SU-DHL-6 (cell line): ENCODE measurements around the gene JPH4.

Experiments used
- H2AFZ ChIP-seq: fragments of 200-600 bp; sonication (generic); 2 replicates; pipeline ENCODE4 v1.6.1; 2014; ENCODE audit warnings: low read depth, mild to moderate bottlenecking, moderate library complexity, mixed read lengths, antibody characterized with exemption, low read length; ENCODE audit not compliant: severe bottlenecking
- H3F3A ChIP-seq: fragments of 200-600 bp; shearing (Covaris generic); 2 replicates; pipeline ENCODE4 v1.6.0; 2016; ENCODE audit warnings: antibody characterized with exemption, mild to moderate bottlenecking; ENCODE audit not compliant: insufficient read depth
- H3K27ac ChIP-seq: fragments of 200-600 bp; sonication (generic); 2 replicates; pipeline ENCODE4 v1.5.1; 2016; ENCODE audit warnings: low read depth, mild to moderate bottlenecking, low read length, moderate library complexity, mixed read lengths
- H3K27me3 ChIP-seq: fragments of 200-600 bp; sonication (generic), shearing (Covaris generic); 2 replicates; pipeline ENCODE4 v1.6.0; 2014; ENCODE audit warnings: mild to moderate bottlenecking, low read length
- H3K36me3 ChIP-seq: fragments of 200-600 bp; sonication (generic); 2 replicates; pipeline ENCODE4 v1.6.1; 2014; ENCODE audit warnings: mild to moderate bottlenecking, low read length, mixed read lengths
- H3K4me2 ChIP-seq: fragments of 300-600, 200-600 bp; shearing (Covaris generic), sonication (generic); 2 replicates; pipeline ENCODE4 v1.6.0; 2014; ENCODE audit warnings: low read length, low read depth, mild to moderate bottlenecking; ENCODE audit not compliant: poor library complexity, severe bottlenecking
- H3K4me3 ChIP-seq: fragments of 200-600 bp; sonication (generic); 2 replicates; pipeline ENCODE4 v1.5.1; 2014; ENCODE audit warnings: antibody characterized with exemption, low read length, mild to moderate bottlenecking, mixed read lengths; ENCODE audit not compliant: insufficient read depth, poor library complexity, severe bottlenecking
- H3K79me2 ChIP-seq: fragments of 200-600 bp; sonication (generic); 2 replicates; pipeline ENCODE4 v1.6.1; 2014; ENCODE audit warnings: mild to moderate bottlenecking, low read length, moderate library complexity; ENCODE audit not compliant: insufficient read depth
- H3K9ac ChIP-seq: fragments of 200-600 bp; sonication (generic); 2 replicates; pipeline ENCODE4 v1.7.0; 2014; ENCODE audit warnings: mild to moderate bottlenecking, low read length
- H3K9me2 ChIP-seq: fragments of 200-600 bp; sonication (generic); replicated peaks from 2 replicates; pipeline ENCODE4 v1.6.1; 2014; ENCODE audit warnings: low read length; ENCODE audit not compliant: insufficient read depth
- H3K9me3 ChIP-seq: fragments of 200-600 bp; sonication (generic); 2 replicates; pipeline ENCODE4 v1.6.1; 2014; ENCODE audit warnings: low read length, mixed read lengths; ENCODE audit not compliant: insufficient read depth
- H4K20me1 ChIP-seq: fragments of 200-600 bp; sonication (generic); 2 replicates; pipeline ENCODE4 v1.6.1; 2014; ENCODE audit warnings: low read depth, mild to moderate bottlenecking, antibody characterized with exemption, low read length, moderate library complexity, mixed read lengths
- CTCF ChIP-seq: fragments of 200-600 bp; sonication (generic); IDR thresholded peaks from one replicate; pipeline ENCODE4 v1.5.1; 2017; ENCODE audit warnings: antibody characterized with exemption, mild to moderate bottlenecking, low read length, moderate library complexity; ENCODE audit not compliant: insufficient read depth, poor library complexity, severe bottlenecking
- EZH2phosphoT487 ChIP-seq: fragments of 200-600 bp; sonication (generic), shearing (Covaris generic); conservative IDR thresholded peaks from 2 replicates; pipeline ENCODE4 v1.6.1; 2018; ENCODE audit warnings: mild to moderate bottlenecking, antibody characterized with exemption, low read length, moderate library complexity, mixed read lengths

The JPH4 gene

GRCh38 chr14:23559926-23560520 is 18.6 kb downstream of the JPH4 start:
- H2AFZ ChIP-seq, result no peak overlapping the region
- H3K79me2 ChIP-seq, result peaks cover 10% of the 10 kb centered on the region; the same call in 1 of the 2 replicates
- H3K27me3 ChIP-seq, result no peaks in the 10 kb centered on the region
- no peaks in the 10 kb centered on the region for H3K9me2 ChIP-seq
- peaks cover 15% of the 10 kb centered on the region for H3F3A ChIP-seq
- no peaks in the 10 kb centered on the region for H4K20me1 ChIP-seq
- TF ChIP-seq EZH2phosphoT487 (no peak), CTCF (no peak)
- H3K9ac ChIP-seq, result no peak overlapping the region
- no peak overlapping the region for H3K27ac ChIP-seq
- H3K9me3 ChIP-seq, result no peaks in the 10 kb centered on the region
- no peaks in the 10 kb centered on the region for H3K36me3 ChIP-seq
- H3K4me3 ChIP-seq, result no peak overlapping the region
- H3K4me2 ChIP-seq, result no peak overlapping the region

GRCh38 chr14:23559010-23559925 is 19.3 kb downstream of the JPH4 start:
- H3K9ac ChIP-seq, result no peak overlapping the region
- no peaks in the 10 kb centered on the region for H3K9me3 ChIP-seq
- peaks cover 10% of the 10 kb centered on the region; the same call in 1 of the 2 replicates for H3K79me2 ChIP-seq
- no peak overlapping the region for H3K27ac ChIP-seq
- no peak overlapping the region for H2AFZ ChIP-seq
- H3K4me2 ChIP-seq, result no peak overlapping the region
- H3K4me3 ChIP-seq, result no peak overlapping the region
- peaks cover 15% of the 10 kb centered on the region for H3F3A ChIP-seq
- no peaks in the 10 kb centered on the region for H3K9me2 ChIP-seq
- H4K20me1 ChIP-seq, result no peaks in the 10 kb centered on the region
- H3K27me3 ChIP-seq, result no peaks in the 10 kb centered on the region
- peak; percentile 98 for TF ChIP-seq CTCF
- TF ChIP-seq EZH2phosphoT487, result no peak
- H3K36me3 ChIP-seq, result no peaks in the 10 kb centered on the region

GRCh38 chr14:23558346-23559009 is 20.1 kb downstream of the JPH4 start:
- peaks cover 15% of the 10 kb centered on the region for H3F3A ChIP-seq
- H3K9me3 ChIP-seq, result no peaks in the 10 kb centered on the region
- no peak overlapping the region for H2AFZ ChIP-seq
- H4K20me1 ChIP-seq, result no peaks in the 10 kb centered on the region
- H3K9me2 ChIP-seq, result no peaks in the 10 kb centered on the region
- H3K4me2 ChIP-seq, result peak overlapping the region; percentile 89
- peaks cover 10% of the 10 kb centered on the region; the same call in 1 of the 2 replicates for H3K79me2 ChIP-seq
- H3K27me3 ChIP-seq, result no peaks in the 10 kb centered on the region
- H3K4me3 ChIP-seq, result no peak overlapping the region
- no peak overlapping the region for H3K9ac ChIP-seq
- TF ChIP-seq EZH2phosphoT487 (no peak), CTCF (no peak)
- H3K27ac ChIP-seq, result no peak overlapping the region
- H3K36me3 ChIP-seq, result no peaks in the 10 kb centered on the region
